HCT116 (cell line): ENCODE data around the gene RPL10.

Experiments used
- ATF3 ChIP-seq: IDR thresholded peaks from 2 replicates; pipeline ENCODE4 v1.6.1; 2012
- CEBPB ChIP-seq: IDR thresholded peaks from 2 replicates; pipeline ENCODE4 v1.6.1; 2012; ENCODE audit warnings: low read depth
- CTCF ChIP-seq, 3 experiments: fragments of 200-600 bp in 1 of 3; sonication (generic) in 1 of 3; IDR thresholded peaks in 2 of 3; conservative IDR thresholded peaks in 1 of 3; 2 replicates each; pipeline ENCODE4 v1.5.1; 2012 to 2017; ENCODE audit warnings: low read depth in 2 of 3, low read length in 2 of 3, antibody characterized with exemption in 1 of 3, borderline replicate concordance in 1 of 3, control low read depth in 1 of 3, mild to moderate bottlenecking in 1 of 3, mixed read lengths in 1 of 3, mixed run types in 1 of 3, moderate library complexity in 1 of 3; ENCODE audit not compliant: insufficient read depth in 1 of 3
- EZH2 ChIP-seq: fragments of 200-600 bp; sonication (generic); IDR thresholded peaks from 2 replicates; pipeline ENCODE4 v1.6.1; 2017; ENCODE audit warnings: antibody characterized with exemption, mixed run types
- JUND ChIP-seq: IDR thresholded peaks from 2 replicates; pipeline ENCODE4 v1.6.1; 2012
- POLR2A ChIP-seq: IDR thresholded peaks from 2 replicates; pipeline ENCODE4 v1.7.0; 2011; ENCODE audit warnings: borderline replicate concordance; ENCODE audit not compliant: insufficient read depth, insufficient read length; ENCODE audit errors: extremely low read depth
- POLR2AphosphoS5 ChIP-seq: IDR thresholded peaks from 2 replicates; pipeline ENCODE4 v1.6.1; 2011; ENCODE audit warnings: mild to moderate bottlenecking, low read depth, low read length, moderate library complexity
- TCF7L2 ChIP-seq: IDR thresholded peaks from 2 replicates; pipeline ENCODE4 v1.7.0; 2011; ENCODE audit warnings: borderline replicate concordance, inconsistent platforms; ENCODE audit not compliant: insufficient read depth, insufficient read length; ENCODE audit errors: extremely low read depth
- YY1 ChIP-seq: IDR thresholded peaks from 2 replicates; pipeline ENCODE4 v1.6.1; 2011; ENCODE audit warnings: low read length, low read depth, moderate library complexity, mild to moderate bottlenecking; ENCODE audit not compliant: insufficient replicate concordance; ENCODE audit errors: extremely low read depth
- ZNF274 ChIP-seq: fragments of 200-500 bp; sonication (Bioruptor generic); IDR thresholded peaks from 2 replicates; pipeline ENCODE4 v1.6.1; 2014; ENCODE audit warnings: mild to moderate bottlenecking, low read depth, low read length, inconsistent platforms
- TF ChIP-seq, protein P1 (sequence below): IDR thresholded peaks from 2 replicates; pipeline ENCODE4 v1.6.1; 2012

- TF ChIP-seq ATF3 (no peak), POLR2AphosphoS5 (no peak), CTCF (IDR thresholded peaks at IDR 0.05 in 2 of 3, conservative IDR thresholded peaks at IDR 0.05 in 1 of 3; ENCODE audit: borderline replicate concordance in 1 of 3, insufficient read depth in 1 of 3, low read depth in 2 of 3, low read length in 2 of 3) (no peak), POLR2A (no peak), EZH2 (no peak), ZNF274 (no peak), YY1 (no peak), JUND (no peak), TCF7L2 (no peak), CEBPB (no peak)
- TF ChIP-seq, protein P1, sequence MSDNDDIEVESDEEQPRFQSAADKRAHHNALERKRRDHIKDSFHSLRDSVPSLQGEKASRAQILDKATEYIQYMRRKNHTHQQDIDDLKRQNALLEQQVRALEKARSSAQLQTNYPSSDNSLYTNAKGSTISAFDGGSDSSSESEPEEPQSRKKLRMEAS = no peak
These were observed 37.9 kb upstream of the RPL10 start for GRCh38 chrX:154360155-154360713.
